GM18861 (cell line): ENCODE measurements around the gene CNTN5.
"Not testable (repeated sequence)": the region's sequence is repeated elsewhere in the genome, so short reads cannot be mapped to it uniquely, and the experiment has no call there.

Source experiments
- ATAC-seq: cut with Tn5 transposase; IDR thresholded peaks from one replicate; pipeline ENCODE4 v1.9.1; 2021; ENCODE audit not compliant: unreplicated experiment

Gene CNTN5

DNA sequence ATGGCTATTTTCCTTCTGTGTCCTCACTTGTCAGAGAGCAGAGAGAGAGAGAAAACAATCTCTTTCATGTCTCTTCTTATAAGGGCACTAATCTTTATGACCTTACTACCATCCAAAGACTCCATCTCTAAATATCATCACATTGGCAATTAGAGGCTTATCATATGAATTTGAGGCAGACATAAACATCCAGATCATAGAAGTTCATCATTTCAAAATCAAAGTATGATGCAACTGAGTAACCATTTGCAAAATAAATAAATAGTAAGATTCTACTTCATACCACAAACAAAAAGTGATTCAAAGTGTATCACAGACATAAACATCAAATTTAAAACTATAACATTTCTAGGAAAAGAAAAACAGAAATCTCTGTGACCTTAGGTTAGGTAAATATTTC, 1161.6 kb downstream of the CNTN5 start:
- ATAC-seq, result no peak

GRCh38 chr11:100182927-100183326, 1162.2 kb downstream of the CNTN5 start:
- no peak for ATAC-seq

DNA sequence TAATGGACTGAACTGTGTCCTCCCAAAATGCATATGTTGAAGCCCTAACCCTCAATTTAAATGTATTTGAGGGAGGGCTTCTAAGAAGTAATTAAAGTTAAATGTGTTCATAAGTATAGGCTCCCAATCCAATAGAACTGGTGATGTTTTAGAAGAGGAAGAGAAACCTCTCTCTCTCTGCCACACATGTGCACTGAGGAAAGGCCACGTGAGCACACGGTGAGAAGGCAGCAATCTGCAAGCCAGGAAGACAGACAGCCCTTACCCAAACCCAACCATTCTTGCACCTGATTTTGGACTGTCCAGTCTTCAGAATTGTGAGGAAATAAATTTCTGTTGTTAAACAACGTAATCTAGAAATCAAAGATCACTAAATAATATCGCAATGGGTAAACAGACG, 1164.8 kb downstream of the CNTN5 start:
- no peak for ATAC-seq

DNA sequence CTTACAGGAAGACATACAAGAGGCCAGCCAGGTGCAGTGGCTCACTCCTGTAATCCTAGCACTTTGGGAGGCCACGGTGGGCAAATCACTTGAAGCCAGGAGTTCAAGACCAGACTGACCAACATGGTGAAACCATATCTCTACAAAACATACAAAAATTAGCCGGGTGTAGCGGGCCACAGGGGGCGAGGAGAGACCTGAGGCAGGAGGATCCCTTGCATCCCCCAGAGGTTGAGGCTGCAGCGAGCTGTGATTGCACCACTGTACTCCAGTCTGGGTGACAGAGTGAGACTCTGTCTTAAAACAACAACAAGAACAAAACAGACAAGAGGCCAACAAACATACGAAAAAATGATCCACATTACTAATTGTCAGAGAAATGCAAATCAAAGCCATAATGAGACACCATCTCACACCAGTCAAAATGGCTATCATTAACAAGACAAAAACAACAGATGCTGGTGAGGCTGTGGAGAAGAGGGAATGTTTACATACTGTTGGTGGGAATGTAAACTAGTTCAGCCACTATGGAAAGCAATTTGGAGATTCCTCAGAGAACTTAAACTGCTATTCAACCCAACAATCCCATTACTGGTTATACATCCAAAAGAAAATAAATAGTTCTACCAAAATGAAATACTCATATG, 1167.5 kb downstream of the CNTN5 start:
- no peak for ATAC-seq

GRCh38 chr11:100190395-100190794, 1169.6 kb downstream of the CNTN5 start:
- ATAC-seq, result no peak

DNA sequence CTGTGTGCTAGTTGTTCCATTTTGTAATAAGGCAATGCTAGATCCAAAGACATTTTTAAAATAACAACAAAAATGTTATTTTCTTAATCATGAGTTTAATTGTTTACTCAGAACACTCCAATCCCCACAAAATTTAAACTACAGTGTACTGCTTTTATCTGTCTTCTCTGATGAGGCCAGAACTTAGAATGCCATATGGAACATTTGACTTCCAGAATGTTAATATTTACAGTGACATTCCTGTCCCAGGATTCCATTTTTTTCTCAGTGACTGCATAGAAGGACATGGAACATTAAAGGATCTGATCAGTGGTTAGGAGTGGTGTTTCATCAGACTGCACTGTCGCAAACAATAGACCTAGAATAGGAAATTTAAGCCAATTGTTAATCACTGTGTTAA, 1171.4 kb downstream of the CNTN5 start:
- ATAC-seq, result no peak

GRCh38 chr11:100203789-100204188, 1183.0 kb downstream of the CNTN5 start:
- no peak for ATAC-seq

DNA sequence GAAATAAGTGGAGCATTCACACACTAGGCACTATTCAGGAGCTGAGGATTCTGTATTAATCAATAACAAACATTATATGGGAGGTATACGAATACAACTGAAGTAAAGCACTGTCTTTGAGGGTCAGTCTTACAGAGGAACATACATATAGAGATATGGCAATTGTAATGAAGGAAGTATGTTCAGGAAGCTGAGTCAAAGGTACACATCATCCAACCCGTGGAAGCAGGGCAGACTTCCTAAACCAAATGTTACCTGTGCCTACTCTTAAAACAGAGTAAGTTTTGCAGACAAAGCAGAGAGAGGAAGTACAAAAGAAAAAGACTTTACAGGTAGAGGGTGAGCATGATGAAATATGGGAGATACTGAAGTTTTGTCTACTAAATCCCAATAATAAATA, 1185.2 kb downstream of the CNTN5 start:
- no peak for ATAC-seq

DNA sequence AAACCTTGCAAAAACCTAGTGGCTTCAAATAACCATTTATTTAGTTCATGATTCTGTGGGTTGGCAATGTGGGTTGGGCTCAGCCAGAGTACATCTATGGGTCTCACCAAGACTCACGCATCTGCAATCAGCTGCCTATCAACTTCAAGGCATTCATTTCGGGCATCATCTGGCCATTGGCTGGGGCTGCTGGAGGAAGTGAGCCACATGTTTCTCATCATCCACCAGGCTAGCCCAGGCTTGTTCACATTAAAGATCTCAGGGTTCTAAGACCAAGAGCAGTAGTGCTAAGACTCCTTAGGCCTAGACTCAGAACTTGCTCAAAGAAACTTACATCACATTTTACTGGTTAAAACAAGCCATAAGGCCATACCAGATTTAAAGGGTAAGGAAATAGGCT, 1187.5 kb downstream of the CNTN5 start:
- ATAC-seq, result no peak

- no peak for ATAC-seq
Observed at GRCh38 chr11:100214791-100215190, 1194.0 kb downstream of the CNTN5 start.

GRCh38 chr11:100220801-100221200, 1200.1 kb downstream of the CNTN5 start:
- no peak for ATAC-seq

DNA sequence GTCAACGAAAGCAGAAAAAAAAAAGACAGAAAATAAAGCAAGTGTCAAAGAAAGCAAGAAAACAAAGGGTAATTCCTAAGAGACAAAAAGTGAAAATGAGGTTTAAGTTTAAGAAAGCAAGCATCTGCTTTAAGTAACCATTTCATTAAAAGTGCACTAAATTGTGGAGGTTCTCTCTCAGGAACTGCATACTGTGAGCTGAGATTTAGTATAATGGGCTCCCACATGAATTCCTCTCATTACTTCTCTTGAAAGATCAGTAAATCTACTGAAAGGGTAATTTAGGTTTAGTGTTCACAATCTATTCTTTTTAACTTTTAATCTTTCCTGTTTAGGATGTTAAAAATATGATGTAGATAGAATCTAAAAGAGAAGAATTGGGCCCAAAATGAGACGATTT, 1201.0 kb downstream of the CNTN5 start:
- ATAC-seq, result no peak

DNA sequence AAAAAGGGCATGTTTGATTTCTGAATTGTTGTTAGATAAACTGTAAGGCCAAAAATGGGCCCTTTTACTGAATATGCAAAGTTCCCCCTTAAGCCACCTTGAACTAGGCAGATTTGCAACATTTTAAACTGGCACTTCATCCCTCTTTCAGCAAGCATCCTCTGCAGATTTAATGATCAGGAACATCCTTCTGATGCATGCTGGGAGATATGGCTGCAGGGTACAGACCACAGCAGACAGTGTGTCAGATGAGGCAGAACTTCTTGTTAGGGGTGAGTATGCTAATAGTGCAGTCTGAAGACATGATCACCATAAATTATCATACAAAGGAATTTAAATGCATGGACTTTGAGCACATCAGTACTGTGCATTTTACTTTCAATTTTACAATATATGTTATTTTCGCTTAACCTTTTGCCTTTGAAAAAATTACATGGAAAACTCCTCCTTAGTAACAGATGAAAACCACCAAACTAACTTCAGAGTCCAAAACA, 1203.8 kb downstream of the CNTN5 start:
- no peak for ATAC-seq

GRCh38 chr11:100229086-100229485, 1208.3 kb downstream of the CNTN5 start:
- no peak for ATAC-seq

DNA sequence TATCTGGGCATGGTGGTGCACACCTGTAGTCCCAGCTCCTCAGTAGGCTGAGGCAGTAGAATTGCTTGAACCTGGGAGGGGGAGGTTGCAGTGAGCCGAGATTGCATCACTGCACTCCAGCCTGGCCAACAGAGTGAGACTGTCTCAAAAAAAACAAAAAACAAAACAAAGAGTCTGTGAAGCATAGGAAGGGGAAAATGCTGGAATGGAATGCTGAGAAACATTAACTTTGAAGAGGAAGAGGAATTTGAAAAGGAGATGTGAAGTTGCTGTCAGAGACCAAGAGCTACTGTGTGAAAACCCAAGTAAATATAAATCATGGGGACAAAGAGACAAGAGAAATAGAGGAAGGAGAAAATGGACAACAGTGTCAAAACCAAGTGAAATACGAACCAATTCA, 1211.3 kb downstream of the CNTN5 start:
- no peak for ATAC-seq

GRCh38 chr11:100235085-100235484, 1214.3 kb downstream of the CNTN5 start:
- no peak for ATAC-seq

- ATAC-seq, result no peak
Observed at GRCh38 chr11:100240025-100240539, 1219.3 kb downstream of the CNTN5 start.

DNA sequence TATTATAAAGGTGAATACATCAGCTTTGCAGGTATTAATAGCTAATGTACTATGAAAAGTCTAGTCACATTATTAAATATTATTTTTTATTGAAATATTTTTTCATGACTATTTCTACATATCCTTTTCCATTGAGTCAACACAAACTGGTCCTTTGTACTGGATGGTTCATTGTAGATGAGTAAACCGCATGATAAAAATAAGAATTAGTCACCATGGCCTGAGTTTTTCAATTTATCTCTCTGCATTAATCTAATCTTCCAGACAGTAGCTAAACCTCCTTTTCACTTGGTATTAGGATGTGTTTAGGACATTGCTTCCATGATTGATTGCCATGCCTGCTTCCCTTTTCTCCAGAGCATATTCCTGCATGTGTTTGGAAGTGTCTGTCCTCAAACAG, 1227.0 kb downstream of the CNTN5 start:
- ATAC-seq, result no peak

DNA sequence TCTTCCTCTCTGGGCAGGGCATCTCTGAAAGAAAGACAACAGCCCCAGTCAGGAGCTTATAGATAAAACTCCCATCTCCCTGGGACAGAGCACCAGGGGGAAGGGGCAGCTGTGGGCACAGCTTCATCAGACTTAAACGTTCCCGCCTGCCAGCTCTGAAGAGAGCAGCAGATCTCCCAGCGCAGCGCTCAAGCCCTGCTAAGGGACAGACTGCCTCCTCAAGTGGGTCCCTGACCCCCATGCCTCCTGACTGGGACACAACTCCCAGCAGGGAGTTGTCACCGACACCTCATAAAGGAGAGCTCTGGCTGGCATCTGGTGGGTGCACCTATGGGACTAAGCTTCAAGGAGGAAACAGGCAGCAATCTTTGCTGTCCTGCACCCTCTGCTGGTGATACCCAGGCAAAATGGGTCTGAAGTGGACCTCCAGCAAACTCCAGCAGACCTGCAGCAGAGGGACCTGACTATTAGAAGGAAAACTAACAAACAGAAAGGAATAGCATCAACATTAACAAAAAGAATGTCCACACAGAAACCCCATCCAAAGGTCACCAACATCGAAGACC, 1236.6 kb downstream of the CNTN5 start:
- ATAC-seq, result not testable (repeated sequence)

GRCh38 chr11:100269516-100269915, 1248.8 kb downstream of the CNTN5 start:
- no peak for ATAC-seq

GRCh38 chr11:100273066-100273815, 1252.5 kb downstream of the CNTN5 start:
- no peak for ATAC-seq

DNA sequence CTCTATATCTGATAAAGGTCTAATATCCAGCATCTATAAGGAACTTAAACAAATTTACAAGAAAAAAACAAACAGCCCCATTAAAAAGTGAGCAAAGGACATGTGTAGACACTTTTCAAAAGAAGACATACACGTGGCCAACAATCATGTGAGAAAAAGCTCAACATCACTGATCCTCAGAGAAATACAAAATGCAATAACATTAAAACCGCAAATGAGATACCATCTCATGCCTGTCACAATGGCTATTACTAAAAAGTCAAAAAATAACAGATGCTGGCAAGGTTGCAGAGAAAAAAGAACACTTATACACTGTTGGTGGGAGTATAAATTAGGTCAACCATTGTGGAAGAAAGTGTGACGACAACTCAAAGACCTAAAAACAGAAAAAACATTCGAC, 1253.7 kb downstream of the CNTN5 start:
- not testable (repeated sequence) for ATAC-seq
